CD1c-positive myeloid dendritic cell (primary cell): ENCODE data around the gene ZNF57.
"Not testable (repeated sequence)": the region's sequence is repeated elsewhere in the genome, so short reads cannot be mapped to it uniquely, and the experiment has no call there.

Experiments used
- DNase-seq: peaks from one replicate; pipeline ENCODE4 v3.0.0-alpha.2; 2016; ENCODE audit errors: extremely low spot score

Gene ZNF57

DNA sequence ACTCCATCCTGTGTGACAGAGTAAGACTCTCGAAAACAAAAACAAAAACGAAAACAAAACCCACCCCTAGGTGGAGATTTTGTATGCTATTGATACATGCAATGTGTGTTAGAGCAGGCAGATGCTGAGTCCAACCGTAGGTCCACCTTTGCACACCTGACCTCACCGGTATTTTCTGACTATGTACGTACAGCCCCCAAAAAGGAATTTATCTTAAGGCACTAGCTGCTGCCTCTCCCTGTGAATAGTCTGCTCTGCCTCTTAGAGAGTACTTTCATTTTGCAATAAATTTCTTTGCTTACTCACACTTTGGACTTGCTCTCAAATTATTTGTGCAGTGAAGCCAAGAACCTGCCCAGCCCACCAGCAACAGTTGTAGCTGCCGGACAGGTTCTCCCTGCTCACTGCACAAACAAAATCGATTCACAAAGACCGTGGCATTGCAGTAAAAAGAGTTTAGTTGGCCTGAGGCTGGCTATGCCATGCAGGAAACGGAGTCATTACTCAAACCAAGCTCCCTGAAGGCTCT lies 52.3 kb downstream of the ZNF57 start:
- DNase-seq, result no peak

- no peak for DNase-seq
Observed at GRCh38 chr19:2957160-2957559, 56.4 kb downstream of the ZNF57 start.

DNA sequence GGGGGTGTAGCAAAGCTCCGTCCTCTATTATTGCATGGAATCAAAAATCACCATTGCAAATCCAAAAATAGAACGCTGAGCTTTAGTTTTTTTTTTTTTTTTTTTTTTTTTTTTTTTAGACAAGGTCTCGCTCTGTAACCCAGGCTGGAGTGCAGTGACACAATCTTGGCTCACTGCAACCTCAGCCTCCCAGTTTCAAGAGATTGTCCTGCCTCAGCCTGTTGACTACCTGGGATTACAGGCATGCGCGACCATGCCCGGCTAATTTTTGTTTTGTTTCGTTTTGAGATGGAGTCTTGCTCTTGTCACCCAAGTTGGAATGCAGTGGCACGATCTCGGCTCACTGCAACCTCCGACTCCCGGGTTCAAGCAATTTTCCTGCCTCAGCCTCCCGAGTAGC lies 59.4 kb downstream of the ZNF57 start:
- no peak for DNase-seq

GRCh38 chr19:2962018-2962670 lies 61.4 kb downstream of the ZNF57 start:
- DNase-seq, result peak; percentile 91

GRCh38 chr19:2963122-2963521 lies 62.4 kb downstream of the ZNF57 start:
- no peak for DNase-seq

GRCh38 chr19:2963631-2964030 lies 62.9 kb downstream of the ZNF57 start:
- DNase-seq, result not testable (repeated sequence)

GRCh38 chr19:2964874-2965273 lies 64.1 kb downstream of the ZNF57 start:
- no peak for DNase-seq

- DNase-seq, result no peak
Observed at GRCh38 chr19:2967972-2968371, 67.2 kb downstream of the ZNF57 start.
